ENCODE measurements around the gene MYRIP. TPM values are rescaled to one million over a fixed set of nuclear protein-coding genes. Genes with fewer than 3 reads are reported as not detected.
"Not testable (repeated sequence)": the region's sequence is repeated elsewhere in the genome, so short reads cannot be mapped to it uniquely, and the experiment has no call there.

Gene MYRIP
- total RNA-seq, 1 experiment from 2014 or later: 0.59 TPM

DNA sequence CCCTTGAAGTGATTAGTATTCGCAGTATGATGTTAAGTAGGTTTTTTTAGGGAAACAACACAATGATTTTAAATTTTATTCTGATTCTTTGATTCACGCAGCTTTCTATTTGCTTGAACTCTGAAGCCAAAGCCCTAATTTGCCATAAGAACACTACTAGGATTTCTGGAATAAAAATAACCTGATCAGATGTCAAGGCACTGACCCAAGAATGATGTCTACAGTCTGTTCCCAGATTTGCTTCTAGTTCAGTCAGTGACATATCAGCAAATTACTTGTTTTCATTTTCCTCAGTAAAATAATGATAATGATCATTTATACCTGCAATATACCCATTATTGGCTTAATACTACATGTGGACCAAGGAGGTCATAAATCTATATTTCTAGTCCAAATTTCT is 320.6 kb downstream of the MYRIP start:
- ChIA-PET CTCF (no interaction called here), POLR2A (no interaction called here)
- intact Hi-C loops (cut with micrococcal nuclease; ENCODE audit: unreplicated experiment): no loop called here
- no peaks in the 10 kb centered on the region for H3K4me1 ChIP-seq
- no peak overlapping the region for H3K4me3 ChIP-seq (ENCODE audit: low read depth, low read length)
- no peaks in the 10 kb centered on the region for H3K27me3 ChIP-seq (replicated peaks; ENCODE audit: control insufficient read depth, insufficient read depth, low read length)
- H3K9me3 Mint-ChIP-seq (ENCODE audit: unreplicated experiment): peaks cover 17% of the 10 kb centered on the region
- no peak overlapping the region for H3K27ac Mint-ChIP-seq (ENCODE audit: unreplicated experiment)
- no peak overlapping the region for H3K4me3 Mint-ChIP-seq (ENCODE audit: unreplicated experiment)
- no peaks in the 10 kb centered on the region for H3K4me1 Mint-ChIP-seq (ENCODE audit: low read depth, unreplicated experiment)
- H3K36me3 ChIP-seq (ENCODE audit: control insufficient read depth, insufficient read depth, low read length): no peaks in the 10 kb centered on the region
- no TSS peak for BruUV-seq (replicated peaks)
- no peak for DNase-seq
- TF ChIP-seq, protein P1, sequence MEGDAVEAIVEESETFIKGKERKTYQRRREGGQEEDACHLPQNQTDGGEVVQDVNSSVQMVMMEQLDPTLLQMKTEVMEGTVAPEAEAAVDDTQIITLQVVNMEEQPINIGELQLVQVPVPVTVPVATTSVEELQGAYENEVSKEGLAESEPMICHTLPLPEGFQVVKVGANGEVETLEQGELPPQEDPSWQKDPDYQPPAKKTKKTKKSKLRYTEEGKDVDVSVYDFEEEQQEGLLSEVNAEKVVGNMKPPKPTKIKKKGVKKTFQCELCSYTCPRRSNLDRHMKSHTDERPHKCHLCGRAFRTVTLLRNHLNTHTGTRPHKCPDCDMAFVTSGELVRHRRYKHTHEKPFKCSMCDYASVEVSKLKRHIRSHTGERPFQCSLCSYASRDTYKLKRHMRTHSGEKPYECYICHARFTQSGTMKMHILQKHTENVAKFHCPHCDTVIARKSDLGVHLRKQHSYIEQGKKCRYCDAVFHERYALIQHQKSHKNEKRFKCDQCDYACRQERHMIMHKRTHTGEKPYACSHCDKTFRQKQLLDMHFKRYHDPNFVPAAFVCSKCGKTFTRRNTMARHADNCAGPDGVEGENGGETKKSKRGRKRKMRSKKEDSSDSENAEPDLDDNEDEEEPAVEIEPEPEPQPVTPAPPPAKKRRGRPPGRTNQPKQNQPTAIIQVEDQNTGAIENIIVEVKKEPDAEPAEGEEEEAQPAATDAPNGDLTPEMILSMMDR (IDR thresholded peaks at IDR 0.05; ENCODE audit: insufficient read depth in 1 of 2, low read depth in 1 of 2, low read length in 1 of 2, severe bottlenecking in 1 of 2, unreplicated experiment in 1 of 2): no peak
- H3K36me3 Mint-ChIP-seq (ENCODE audit: insufficient read depth, unreplicated experiment): no peaks in the 10 kb centered on the region
- H3K9me3 ChIP-seq: no peaks in the 10 kb centered on the region; the same call in 1 of the 2 replicates
- no peaks in the 10 kb centered on the region for H3K27me3 Mint-ChIP-seq (ENCODE audit: insufficient read depth, unreplicated experiment)

DNA sequence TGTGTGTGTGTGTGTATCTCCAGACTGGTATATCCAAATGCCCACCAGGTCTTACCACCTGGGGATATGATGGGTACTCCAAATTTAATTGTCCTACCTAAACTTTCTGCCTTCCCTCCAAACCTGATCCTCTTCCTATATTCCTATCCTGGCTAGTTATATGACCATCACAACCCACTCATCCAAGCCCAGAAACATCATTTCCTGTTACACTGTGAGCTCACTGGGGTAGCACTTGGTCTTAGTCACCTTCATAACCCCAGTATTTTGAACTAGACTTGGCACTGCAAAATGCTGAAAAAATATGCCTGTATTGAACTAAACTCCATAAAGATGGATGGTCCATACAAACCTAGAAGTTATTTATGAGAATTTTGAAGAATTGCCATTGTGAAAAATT is 321.3 kb downstream of the MYRIP start:
- POLR2A ChIA-PET: no interaction called here
- TF ChIP-seq, protein P1 (IDR thresholded peaks at IDR 0.05; ENCODE audit: insufficient read depth in 1 of 2, low read depth in 1 of 2, low read length in 1 of 2, severe bottlenecking in 1 of 2, unreplicated experiment in 1 of 2): no peak
- no peaks in the 10 kb centered on the region for H3K36me3 Mint-ChIP-seq (ENCODE audit: insufficient read depth, unreplicated experiment)
- CTCF ChIA-PET: no interaction called here
- H3K9me3 ChIP-seq: no peaks in the 10 kb centered on the region; the same call in 1 of the 2 replicates
- no TSS peak for BruUV-seq (replicated peaks)
- no peak overlapping the region for H3K4me3 ChIP-seq (ENCODE audit: low read depth, low read length)
- H3K27me3 ChIP-seq (replicated peaks; ENCODE audit: control insufficient read depth, insufficient read depth, low read length): no peaks in the 10 kb centered on the region
- peaks cover under 1% of the 10 kb centered on the region for H3K27me3 Mint-ChIP-seq (ENCODE audit: insufficient read depth, unreplicated experiment)
- H3K36me3 ChIP-seq (ENCODE audit: control insufficient read depth, insufficient read depth, low read length): no peaks in the 10 kb centered on the region
- H3K9me3 Mint-ChIP-seq (ENCODE audit: unreplicated experiment): peaks cover 23% of the 10 kb centered on the region
- H3K27ac Mint-ChIP-seq (ENCODE audit: unreplicated experiment): no peak overlapping the region
- intact Hi-C loops (cut with micrococcal nuclease; ENCODE audit: unreplicated experiment): no loop called here
- H3K4me3 Mint-ChIP-seq (ENCODE audit: unreplicated experiment): no peak overlapping the region
- no peak for DNase-seq
- H3K4me1 Mint-ChIP-seq (ENCODE audit: low read depth, unreplicated experiment): no peaks in the 10 kb centered on the region
- no peaks in the 10 kb centered on the region for H3K4me1 ChIP-seq

DNA sequence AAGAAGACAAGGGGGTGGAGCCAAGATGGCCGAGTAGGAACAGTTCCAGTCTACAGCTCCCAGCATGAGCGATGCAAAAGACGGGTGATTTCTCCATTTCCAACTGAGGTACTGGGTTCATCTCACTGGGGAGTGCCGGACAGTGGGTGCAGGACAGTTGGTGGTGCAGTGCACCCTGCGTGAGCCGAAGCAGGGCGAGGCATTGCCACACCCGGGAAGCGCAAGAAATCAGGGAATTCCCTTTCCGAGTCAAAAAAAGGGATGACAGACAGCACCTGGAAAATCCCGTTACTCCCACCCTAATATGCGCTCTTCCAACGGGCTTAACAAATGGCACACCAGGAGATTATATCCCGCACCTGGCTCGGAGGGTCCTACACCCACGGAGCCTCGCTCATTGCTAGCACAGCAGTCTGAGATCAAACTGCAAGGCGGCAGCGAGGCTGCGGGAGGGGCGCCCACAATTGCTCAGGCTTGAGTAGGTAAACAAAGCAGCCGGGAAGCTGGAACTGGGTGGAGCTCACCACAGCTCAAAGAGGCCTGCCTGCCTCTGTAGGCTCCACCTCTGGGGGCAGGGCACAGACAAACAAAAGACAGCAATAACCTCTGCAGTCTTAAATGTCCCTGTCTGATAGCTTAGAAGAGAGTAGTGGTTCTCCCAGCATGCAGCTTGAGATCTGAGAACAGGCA is 324.6 kb downstream of the MYRIP start:
- intact Hi-C loops (cut with micrococcal nuclease; ENCODE audit: unreplicated experiment); H3K4me3 ChIP-seq (ENCODE audit: low read depth, low read length); H3K9me3 ChIP-seq; H3K27ac Mint-ChIP-seq (ENCODE audit: unreplicated experiment); CTCF ChIA-PET; H3K4me1 ChIP-seq; H3K4me1 Mint-ChIP-seq (ENCODE audit: low read depth, unreplicated experiment); H3K27me3 ChIP-seq (replicated peaks; ENCODE audit: control insufficient read depth, insufficient read depth, low read length); DNase-seq; BruUV-seq (replicated peaks); H3K36me3 Mint-ChIP-seq (ENCODE audit: insufficient read depth, unreplicated experiment); POLR2A ChIA-PET; H3K36me3 ChIP-seq (ENCODE audit: control insufficient read depth, insufficient read depth, low read length); H3K4me3 Mint-ChIP-seq (ENCODE audit: unreplicated experiment): not testable (repeated sequence)
- H3K27me3 Mint-ChIP-seq (ENCODE audit: insufficient read depth, unreplicated experiment): peaks cover 11% of the 10 kb centered on the region
- H3K9me3 Mint-ChIP-seq (ENCODE audit: unreplicated experiment): peaks cover 23% of the 10 kb centered on the region
